Gastroesophageal sphincter (tissue), 3 donors: ENCODE results near the gene HCN4.

Experiments
- EP300 ChIP-seq: sonication (generic); formaldehyde crosslinking; IDR thresholded peaks from one replicate; pipeline ENCODE4 v1.6.1; 2017; ENCODE audit warnings: antibody characterized with exemption, mild to moderate bottlenecking
- POLR2A ChIP-seq, 2 donors: fragments of 450-650 bp; IDR thresholded peaks; one replicate each; pipeline ENCODE4 v1.6.1; 2017; ENCODE audit warnings: antibody characterized with exemption in 2 of 2, mild to moderate bottlenecking in 2 of 2, moderate library complexity in 1 of 2
- POLR2AphosphoS5 ChIP-seq: sonication (generic); formaldehyde crosslinking; IDR thresholded peaks from one replicate; pipeline ENCODE4 v1.6.1; 2017; ENCODE audit warnings: antibody characterized with exemption
- TF ChIP-seq, protein P1 (sequence below), 4 experiments: fragments of 200-600 bp in 2 of 4; fragments of 450-650 bp in 2 of 4; sonication (generic) in 1 of 4; IDR thresholded peaks; one replicate each; pipeline ENCODE4 v1.5.1; 2017 to 2019; ENCODE audit warnings: antibody characterized with exemption in 4 of 4, mild to moderate bottlenecking in 2 of 4, moderate library complexity in 2 of 4

DNA sequence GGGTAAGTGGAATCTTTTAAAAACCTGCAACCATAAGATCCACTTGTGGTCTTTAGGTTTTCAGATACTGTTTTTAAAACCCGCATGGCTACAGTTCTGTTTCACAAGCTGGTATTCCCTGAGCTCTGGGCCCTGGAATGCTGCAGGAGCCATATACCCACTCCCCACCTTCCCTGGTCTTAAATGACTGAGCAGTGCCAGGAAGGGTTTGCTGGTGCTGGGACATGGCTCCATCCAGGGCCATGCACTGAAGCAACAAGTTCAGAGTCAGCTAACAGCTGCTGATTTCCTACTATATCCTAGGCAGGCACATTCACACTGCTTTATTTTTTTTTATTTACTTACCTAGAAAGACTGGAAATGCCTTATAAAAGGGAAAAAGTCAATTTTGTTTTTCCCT is 77.3 kb downstream of the HCN4 start:
- TF ChIP-seq POLR2A (IDR thresholded peaks at IDR 0.05) = no peak
- TF ChIP-seq, protein P1, sequence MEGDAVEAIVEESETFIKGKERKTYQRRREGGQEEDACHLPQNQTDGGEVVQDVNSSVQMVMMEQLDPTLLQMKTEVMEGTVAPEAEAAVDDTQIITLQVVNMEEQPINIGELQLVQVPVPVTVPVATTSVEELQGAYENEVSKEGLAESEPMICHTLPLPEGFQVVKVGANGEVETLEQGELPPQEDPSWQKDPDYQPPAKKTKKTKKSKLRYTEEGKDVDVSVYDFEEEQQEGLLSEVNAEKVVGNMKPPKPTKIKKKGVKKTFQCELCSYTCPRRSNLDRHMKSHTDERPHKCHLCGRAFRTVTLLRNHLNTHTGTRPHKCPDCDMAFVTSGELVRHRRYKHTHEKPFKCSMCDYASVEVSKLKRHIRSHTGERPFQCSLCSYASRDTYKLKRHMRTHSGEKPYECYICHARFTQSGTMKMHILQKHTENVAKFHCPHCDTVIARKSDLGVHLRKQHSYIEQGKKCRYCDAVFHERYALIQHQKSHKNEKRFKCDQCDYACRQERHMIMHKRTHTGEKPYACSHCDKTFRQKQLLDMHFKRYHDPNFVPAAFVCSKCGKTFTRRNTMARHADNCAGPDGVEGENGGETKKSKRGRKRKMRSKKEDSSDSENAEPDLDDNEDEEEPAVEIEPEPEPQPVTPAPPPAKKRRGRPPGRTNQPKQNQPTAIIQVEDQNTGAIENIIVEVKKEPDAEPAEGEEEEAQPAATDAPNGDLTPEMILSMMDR (IDR thresholded peaks at IDR 0.05) = no peak
- no peak for TF ChIP-seq EP300
- TF ChIP-seq POLR2AphosphoS5 = no peak
